Inferior parietal cortex (tissue), 1 donor: ENCODE measurements around the gene ZHX3.
A peak's percentile ranks its signal among the peaks of the same experiment; 100 is the strongest.

Experiments used
- DNase-seq: peaks from one replicate; pipeline ENCODE4 v3.0.0-alpha.2; 2016; ENCODE audit errors: extremely low spot score

ZHX3 gene

GRCh38 chr20:41299899-41300298, 17.6 kb downstream of the ZHX3 start:
- no peak for DNase-seq

- peak; percentile 77 for DNase-seq
These were observed 24.1 kb downstream of the ZHX3 start for GRCh38 chr20:41293269-41294037.

GRCh38 chr20:41290804-41291389, 26.6 kb downstream of the ZHX3 start:
- no peak for DNase-seq

- DNase-seq: no peak
These were observed 30.2 kb downstream of the ZHX3 start for GRCh38 chr20:41287327-41287726.

- no peak for DNase-seq
These were observed 31.2 kb downstream of the ZHX3 start for GRCh38 chr20:41286240-41286851.

- peak; percentile 60 for DNase-seq
These were observed 37.8 kb downstream of the ZHX3 start for GRCh38 chr20:41279546-41280225.

GRCh38 chr20:41278936-41279335, 38.6 kb downstream of the ZHX3 start:
- DNase-seq: no peak

GRCh38 chr20:41277049-41277448, 40.5 kb downstream of the ZHX3 start:
- DNase-seq: no peak

GRCh38 chr20:41276317-41276751, 41.2 kb downstream of the ZHX3 start:
- peak; percentile 33 for DNase-seq

GRCh38 chr20:41275301-41275731, 42.2 kb downstream of the ZHX3 start:
- no peak for DNase-seq

GRCh38 chr20:41274152-41274551, 43.4 kb downstream of the ZHX3 start:
- DNase-seq: no peak

- no peak for DNase-seq
These were observed 44.1 kb downstream of the ZHX3 start for GRCh38 chr20:41273445-41273844.

GRCh38 chr20:41272339-41272738, 45.2 kb downstream of the ZHX3 start:
- DNase-seq: no peak

- DNase-seq: peak; percentile 54
These were observed 48.4 kb downstream of the ZHX3 start for GRCh38 chr20:41268917-41269652.

- no peak for DNase-seq
These were observed 49.1 kb downstream of the ZHX3 start for GRCh38 chr20:41268402-41268801.

- DNase-seq: no peak
These were observed 51.6 kb downstream of the ZHX3 start for GRCh38 chr20:41265938-41266337.

GRCh38 chr20:41264819-41265218, 52.7 kb downstream of the ZHX3 start:
- no peak for DNase-seq

GRCh38 chr20:41261790-41262717, 55.5 kb downstream of the ZHX3 start:
- no peak for DNase-seq

- DNase-seq: no peak
These were observed 56.3 kb downstream of the ZHX3 start for GRCh38 chr20:41261260-41261659.

GRCh38 chr20:41260734-41261220, 56.8 kb downstream of the ZHX3 start:
- DNase-seq: no peak
